ENCODE data around the gene AZIN2.
"Not testable (repeated sequence)": the region's sequence is repeated elsewhere in the genome, so short reads cannot be mapped to it uniquely, and the experiment has no call there.

AZIN2 gene

GRCh38 chr1:33085332-33085731, 4.4 kb downstream of the AZIN2 start:
- DNase-seq, result no peak
- intact Hi-C loops (cut with DNase I), result loop anchor here (5.0 to 10.0 kb wide), 3 partner anchors 51 to 153 kb away; partner anchors contain the start of genes AK2 and RNF19B

GRCh38 chr1:33086384-33086850, 5.5 kb downstream of the AZIN2 start:
- DNase-seq, result peak; percentile 62 to 94 (median 85)

GRCh38 chr1:33087677-33088076, 6.7 kb downstream of the AZIN2 start:
- DNase-seq, result no peak
- intact Hi-C loops (cut with DNase I), result loop anchor here (5.0 to 10.0 kb wide), 3 partner anchors 53 to 155 kb away; partner anchors contain the start of genes AK2 and RNF19B

More at GRCh38 chr1:33086384-33086850, 5.5 kb downstream of the AZIN2 start:
- intact Hi-C loops (cut with DNase I), result loop anchor here (5.0 to 10.0 kb wide), 3 partner anchors 52 to 154 kb away; partner anchors contain the start of genes AK2 and RNF19B

- intact Hi-C loops (cut with DNase I), result loop anchor here (5.0 to 10.0 kb wide), 3 partner anchors 54 to 156 kb away; partner anchors contain the start of genes AK2 and RNF19B
- DNase-seq, result no peak
Measured at GRCh38 chr1:33088119-33088906, 7.4 kb downstream of the AZIN2 start.

GRCh38 chr1:33089457-33089856, 8.5 kb downstream of the AZIN2 start:
- DNase-seq, result no peak
- intact Hi-C loops (cut with DNase I), result loop anchor here (5.0 to 10.0 kb wide), 3 partner anchors 55 to 157 kb away; partner anchors contain the start of genes AK2 and RNF19B

- DNase-seq, result no peak
- intact Hi-C loops (cut with DNase I), result no loop called here
Measured at GRCh38 chr1:33092438-33092837, 11.5 kb downstream of the AZIN2 start.

- intact Hi-C loops (cut with DNase I), result no loop called here
- peak in 1 of 42 donors; percentile 37 for DNase-seq
Measured at GRCh38 chr1:33093004-33093403, 12.1 kb downstream of the AZIN2 start.

GRCh38 chr1:33094486-33094885, 13.5 kb downstream of the AZIN2 start:
- DNase-seq, result no peak
- intact Hi-C loops (cut with DNase I), result no loop called here

- intact Hi-C loops (cut with DNase I), result no loop called here
Measured at GRCh38 chr1:33094971-33095604, 14.1 kb downstream of the AZIN2 start.

GRCh38 chr1:33096363-33097005, 15.5 kb downstream of the AZIN2 start:
- DNase-seq, result no peak
- intact Hi-C loops (cut with DNase I), result no loop called here

More at GRCh38 chr1:33094971-33095604, 14.1 kb downstream of the AZIN2 start:
- DNase-seq, result peak in 34 of 42 donors; percentile 10 to 89 (median 69)

- intact Hi-C loops (cut with DNase I), result no loop called here
- DNase-seq, result no peak
Measured at GRCh38 chr1:33097137-33097611, 16.2 kb downstream of the AZIN2 start.

GRCh38 chr1:33097762-33098161, 16.8 kb downstream of the AZIN2 start:
- intact Hi-C loops (cut with DNase I), result no loop called here
- no peak for DNase-seq

GRCh38 chr1:33098371-33098770, 17.4 kb downstream of the AZIN2 start:
- intact Hi-C loops (cut with DNase I), result no loop called here

GRCh38 chr1:33099290-33100118, 18.6 kb downstream of the AZIN2 start:
- intact Hi-C loops (cut with DNase I), result no loop called here
- no peak for DNase-seq

More at GRCh38 chr1:33098371-33098770, 17.4 kb downstream of the AZIN2 start:
- DNase-seq, result no peak

- intact Hi-C loops (cut with DNase I); DNase-seq: not testable (repeated sequence)
Measured at GRCh38 chr1:33100119-33100415, 19.1 kb downstream of the AZIN2 start.

- no peak for DNase-seq
- intact Hi-C loops (cut with DNase I), result no loop called here
Measured at GRCh38 chr1:33110477-33110876, 29.5 kb downstream of the AZIN2 start.

GRCh38 chr1:33111965-33112364, 31.0 kb downstream of the AZIN2 start:
- DNase-seq, result no peak
- intact Hi-C loops (cut with DNase I), result no loop called here

- no peak for DNase-seq
- intact Hi-C loops (cut with DNase I), result no loop called here
Measured at GRCh38 chr1:33117440-33118085, 36.6 kb downstream of the AZIN2 start.
